Measurements from ENCODE around the gene CYP17A1. TPM values are rescaled to one million over a fixed set of nuclear protein-coding genes. Genes with fewer than 3 reads are reported as not detected.

CYP17A1 gene
- total and polyA plus RNA-seq, 9 donors: 0.40 to 348 (median 6.3) TPM; not detected in 1

- no peaks in the 10 kb centered on the region for H3K27me3 ChIP-seq
- peak overlapping the region; percentile 57 to 89 for H3K27ac ChIP-seq
- 29 to 44% (median 31%) methylated on average over 6 of the region's 6 CpGs for WGBS, 3 donors
- intact Hi-C loops (cut with DNase I): no loop called here
- no peaks in the 10 kb centered on the region for H3K9me3 ChIP-seq
- peaks cover 41% of the 10 kb centered on the region for H3K4me1 ChIP-seq (ENCODE audit: insufficient read depth)
- H3K36me3 ChIP-seq: no peaks in the 10 kb centered on the region
- TF ChIP-seq POLR2A (IDR thresholded peaks at IDR 0.05) (no peak), CTCF (IDR thresholded peaks at IDR 0.05) (no peak), EP300 (IDR thresholded peaks at IDR 0.05) (no peak)
- DNase-seq: peak in 2 of 5 donors; percentile 16 to 48
- H3K4me3 ChIP-seq: no peak overlapping the region
Measured at GRCh38 chr10:102781921-102782557, 55.2 kb downstream of the CYP17A1 start.

- no peak overlapping the region for H3K4me3 ChIP-seq
- peak in 4 of 5 donors; percentile 37 to 59 (median 49) for DNase-seq
Measured at GRCh38 chr10:102781090-102781920, 55.9 kb downstream of the CYP17A1 start.

More at GRCh38 chr10:102781090-102781920, 55.9 kb downstream of the CYP17A1 start:
- Histone ChIP-seq H3K4me1 (ENCODE audit: insufficient read depth) (peaks cover 41% of the 10 kb centered on the region), H3K27me3 (no peaks in the 10 kb centered on the region), H3K9me3 (no peaks in the 10 kb centered on the region), H3K36me3 (no peaks in the 10 kb centered on the region), H3K27ac (peak overlapping the region; percentile 9 to 89)
- WGBS, 3 donors: 22 to 30% (median 26%) methylated on average over 8 of the region's 8 CpGs
- TF ChIP-seq CTCF (IDR thresholded peaks at IDR 0.05) (no peak), POLR2A (IDR thresholded peaks at IDR 0.05) (no peak), EP300 (IDR thresholded peaks at IDR 0.05) (no peak)
- intact Hi-C loops (cut with DNase I): no loop called here

Small RNAs within 50 kb of the gene (small RNA-seq; reads per million reads assigned to genes)
- gene AS3MT (not detected), gene RF00026 (not detected), gene RNU6-1231P (not detected)

Other genes with a start within 250 kb of the CYP17A1 start
- 100 to 1,000 TPM in 2 of 7 donors, 10 to 100 TPM in 5; 48.5 to 120 (median 91.7) TPM for gene TRIM8, start 192.9 kb downstream of the CYP17A1 start, total RNA-seq
- 10 to 100 TPM; 74.7 to 84.3 TPM for gene TRIM8, start 192.9 kb downstream of the CYP17A1 start, polyA plus RNA-seq
- 10 to 100 TPM in 6 of 7 donors, 1 to 10 TPM in 1; 9.5 to 25.6 (median 23.3) TPM for gene ARL3, start 123.0 kb downstream of the CYP17A1 start, total RNA-seq
- gene ARL3, start 123.0 kb downstream of the CYP17A1 start, polyA plus RNA-seq: 10 to 100 TPM; 23.0 to 23.9 TPM
- gene SFXN2, start 122.8 kb downstream of the CYP17A1 start, total RNA-seq: 10 to 100 TPM in 6 of 7 donors, 1 to 10 TPM in 1; 8.7 to 31.2 (median 20.3) TPM
- 10 to 100 TPM in 1 of 2 donors, 1 to 10 TPM in 1; 6.2 to 11.8 TPM for gene SFXN2, start 122.8 kb downstream of the CYP17A1 start, polyA plus RNA-seq
- gene WBP1L, start 93.5 kb downstream of the CYP17A1 start, total RNA-seq: 10 to 100 TPM; 45.5 to 71.8 (median 51.3) TPM
- 10 to 100 TPM; 40.6 to 46.5 TPM for gene WBP1L, start 93.5 kb downstream of the CYP17A1 start, polyA plus RNA-seq
- 10 to 100 TPM; 20.5 to 35.4 (median 25.2) TPM for gene BORCS7, start 16.8 kb upstream of the CYP17A1 start, total RNA-seq
- gene BORCS7, start 16.8 kb upstream of the CYP17A1 start, polyA plus RNA-seq: 10 to 100 TPM; 16.5 to 28.7 TPM
- gene AS3MT, start 32.1 kb upstream of the CYP17A1 start, total RNA-seq: 1 to 10 TPM; 1.5 to 6.4 (median 4.9) TPM
- gene AS3MT, start 32.1 kb upstream of the CYP17A1 start, polyA plus RNA-seq: 10 to 100 TPM in 1 of 2 donors, 1 to 10 TPM in 1; 6.0 to 32.8 TPM
- 10 to 100 TPM in 2 of 7 donors, 1 to 10 TPM in 5; 6.7 to 15.0 (median 8.9) TPM for gene CNNM2, start 80.9 kb upstream of the CYP17A1 start, total RNA-seq
- 10 to 100 TPM in 1 of 2 donors, 1 to 10 TPM in 1; 5.4 to 12.6 TPM for gene CNNM2, start 80.9 kb upstream of the CYP17A1 start, polyA plus RNA-seq

All from ovary (tissue), 9 donors.